ENCODE data around the gene FBXL7. TPM values are rescaled to one million over a fixed set of nuclear protein-coding genes. Genes with fewer than 3 reads are reported as not detected.

FBXL7 gene
- total RNA-seq, 2 experiments from 2014 or later: not detected

- Mint-ChIP-seq H3K36me3 (ENCODE audit: low read depth) (no peaks in the 10 kb centered on the region), H3K9me3 (peaks cover 2% of the 10 kb centered on the region), H3K4me3 (no peak overlapping the region), H3K27ac (no peak overlapping the region), H3K4me1 (no peaks in the 10 kb centered on the region), H3K27me3 (no peaks in the 10 kb centered on the region)
- ChIA-PET CTCF (no interaction called here), POLR2A (no interaction called here)
- DNase-seq: no peak
These were observed 101.9 kb downstream of the FBXL7 start for GRCh38 chr5:15601853-15602252.

DNA sequence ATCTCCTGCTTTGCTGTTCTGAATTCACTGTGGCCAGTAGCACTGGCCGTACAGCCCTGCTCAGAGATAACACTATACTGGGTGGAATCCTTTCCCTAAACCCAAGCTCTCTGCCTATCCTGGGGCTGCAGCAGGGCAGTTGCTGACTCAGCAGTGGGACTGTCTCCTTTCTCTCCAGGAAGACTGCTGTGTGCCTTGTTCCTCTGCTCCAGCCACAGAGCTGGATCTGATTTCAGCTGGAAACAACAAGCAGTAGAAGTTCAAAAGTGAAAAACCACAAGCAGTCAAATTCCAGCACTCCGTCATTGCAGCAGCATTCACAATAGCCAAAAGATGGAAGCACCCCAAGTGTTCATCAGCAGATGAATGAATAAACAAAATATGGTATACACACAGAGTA, 105.0 kb downstream of the FBXL7 start:
- ChIA-PET CTCF (no interaction called here), POLR2A (no interaction called here)
- Mint-ChIP-seq H3K9me3 (peaks cover 4% of the 10 kb centered on the region), H3K27me3 (no peaks in the 10 kb centered on the region), H3K27ac (no peak overlapping the region), H3K4me3 (no peak overlapping the region), H3K4me1 (no peaks in the 10 kb centered on the region), H3K36me3 (ENCODE audit: low read depth) (no peaks in the 10 kb centered on the region)
- DNase-seq: no peak

- no peaks in the 10 kb centered on the region for H3K27me3 Mint-ChIP-seq
- ChIA-PET POLR2A (no interaction called here), CTCF (no interaction called here)
- H3K27ac Mint-ChIP-seq: no peak overlapping the region
- no peaks in the 10 kb centered on the region for H3K4me1 Mint-ChIP-seq
- no peaks in the 10 kb centered on the region for H3K36me3 Mint-ChIP-seq (ENCODE audit: low read depth)
- peaks cover 4% of the 10 kb centered on the region for H3K9me3 Mint-ChIP-seq
- DNase-seq: no peak
- H3K4me3 Mint-ChIP-seq: no peak overlapping the region
These were observed 106.2 kb downstream of the FBXL7 start for GRCh38 chr5:15606197-15606596.

- Mint-ChIP-seq H3K27me3 (no peaks in the 10 kb centered on the region), H3K9me3 (peaks cover 4% of the 10 kb centered on the region), H3K36me3 (ENCODE audit: low read depth) (no peaks in the 10 kb centered on the region), H3K27ac (no peak overlapping the region), H3K4me1 (no peaks in the 10 kb centered on the region), H3K4me3 (no peak overlapping the region)
- ChIA-PET CTCF (no interaction called here), POLR2A (no interaction called here)
- DNase-seq: no peak
These were observed 107.1 kb downstream of the FBXL7 start for GRCh38 chr5:15607076-15607475.

DNA sequence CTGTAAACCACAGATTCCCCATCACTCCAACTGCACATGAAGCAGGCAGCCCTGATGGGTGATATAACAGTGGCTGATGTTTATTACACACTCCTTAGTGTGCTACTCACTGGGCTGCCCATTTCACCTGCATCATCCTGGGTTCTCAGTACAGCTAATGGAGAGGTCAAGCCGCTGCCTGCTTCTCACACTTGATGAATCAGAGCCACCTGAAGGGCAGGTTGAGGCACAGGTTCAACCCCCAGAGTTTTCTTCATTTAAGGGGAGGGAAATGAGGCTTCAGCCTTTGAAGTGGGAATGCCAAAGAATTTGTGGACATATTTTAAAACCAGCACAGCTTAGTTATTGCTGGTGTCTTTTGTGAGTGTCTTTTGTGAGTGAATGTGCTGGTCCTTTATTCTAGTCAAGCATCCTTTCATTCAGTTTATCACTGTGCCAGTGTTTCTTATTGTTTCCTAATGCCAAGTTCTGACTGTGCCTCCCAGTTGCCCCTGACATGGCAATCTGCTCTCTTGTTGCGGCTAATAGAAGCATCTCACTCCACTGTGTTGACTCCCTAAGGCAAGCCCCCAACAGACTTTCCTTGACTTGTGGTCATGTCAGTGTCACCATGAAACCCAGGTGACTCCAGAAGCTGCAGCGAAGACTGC, 109.2 kb downstream of the FBXL7 start:
- Mint-ChIP-seq H3K9me3 (peaks cover 4% of the 10 kb centered on the region), H3K4me3 (no peak overlapping the region), H3K27ac (no peak overlapping the region), H3K36me3 (ENCODE audit: low read depth) (no peaks in the 10 kb centered on the region), H3K4me1 (no peaks in the 10 kb centered on the region), H3K27me3 (no peaks in the 10 kb centered on the region)
- ChIA-PET POLR2A (no interaction called here), CTCF (no interaction called here)
- no peak for DNase-seq

GRCh38 chr5:15610216-15610615, 110.2 kb downstream of the FBXL7 start:
- no peaks in the 10 kb centered on the region for H3K4me1 Mint-ChIP-seq
- no peak overlapping the region for H3K4me3 Mint-ChIP-seq
- no peak overlapping the region for H3K27ac Mint-ChIP-seq

GRCh38 chr5:15611008-15611407, 111.0 kb downstream of the FBXL7 start:
- Mint-ChIP-seq H3K9me3 (peaks cover 4% of the 10 kb centered on the region), H3K27me3 (no peaks in the 10 kb centered on the region), H3K4me1 (no peaks in the 10 kb centered on the region), H3K4me3 (no peak overlapping the region), H3K36me3 (ENCODE audit: low read depth) (no peaks in the 10 kb centered on the region), H3K27ac (no peak overlapping the region)
- ChIA-PET CTCF (no interaction called here), POLR2A (no interaction called here)
- DNase-seq: no peak

More at GRCh38 chr5:15610216-15610615, 110.2 kb downstream of the FBXL7 start:
- CTCF ChIA-PET: no interaction called here
- POLR2A ChIA-PET: no interaction called here
- no peak for DNase-seq
- Mint-ChIP-seq H3K9me3 (peaks cover 4% of the 10 kb centered on the region), H3K36me3 (ENCODE audit: low read depth) (no peaks in the 10 kb centered on the region), H3K27me3 (no peaks in the 10 kb centered on the region)

DNA sequence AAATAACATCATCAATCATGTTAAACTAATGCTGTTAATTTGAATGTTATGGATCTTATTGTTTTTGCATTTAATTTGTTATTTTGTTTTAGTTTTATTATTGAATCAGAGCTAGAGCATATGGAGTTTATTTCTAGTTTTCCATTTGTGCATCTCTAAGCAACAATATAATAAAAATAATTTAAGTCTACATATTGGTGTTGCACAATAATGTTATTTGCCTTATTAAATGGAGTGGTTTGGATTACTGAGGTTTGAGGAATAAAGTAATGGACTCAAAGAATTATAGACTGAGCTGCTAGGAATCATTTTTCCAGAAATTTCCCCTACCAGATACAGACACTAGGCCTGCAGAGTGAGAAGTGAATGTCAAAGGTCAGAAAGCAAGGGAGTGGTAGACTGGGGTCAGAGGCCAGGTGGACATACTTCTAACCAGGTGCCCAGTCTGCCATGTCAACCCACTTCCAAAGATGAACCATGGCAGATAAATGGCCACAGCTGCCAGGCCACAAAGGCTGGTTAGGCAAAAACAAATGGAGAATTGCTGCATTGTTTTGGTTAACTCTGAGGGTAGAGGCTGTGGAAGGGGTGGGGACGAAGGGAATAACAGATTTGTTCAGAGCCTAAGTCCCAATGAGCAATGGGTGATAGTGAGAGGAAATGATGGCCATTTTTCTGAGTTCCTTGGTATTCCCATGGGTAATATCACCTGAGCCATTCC, 113.1 kb downstream of the FBXL7 start:
- ChIA-PET CTCF (no interaction called here), POLR2A (no interaction called here)
- no peak overlapping the region for H3K27ac Mint-ChIP-seq
- DNase-seq: no peak
- H3K4me1 Mint-ChIP-seq: no peaks in the 10 kb centered on the region
- no peaks in the 10 kb centered on the region for H3K9me3 Mint-ChIP-seq
- no peaks in the 10 kb centered on the region for H3K27me3 Mint-ChIP-seq
- no peaks in the 10 kb centered on the region for H3K36me3 Mint-ChIP-seq (ENCODE audit: low read depth)
- no peak overlapping the region for H3K4me3 Mint-ChIP-seq

- CTCF ChIA-PET: no interaction called here
These were observed 114.7 kb downstream of the FBXL7 start for GRCh38 chr5:15614679-15615078.

DNA sequence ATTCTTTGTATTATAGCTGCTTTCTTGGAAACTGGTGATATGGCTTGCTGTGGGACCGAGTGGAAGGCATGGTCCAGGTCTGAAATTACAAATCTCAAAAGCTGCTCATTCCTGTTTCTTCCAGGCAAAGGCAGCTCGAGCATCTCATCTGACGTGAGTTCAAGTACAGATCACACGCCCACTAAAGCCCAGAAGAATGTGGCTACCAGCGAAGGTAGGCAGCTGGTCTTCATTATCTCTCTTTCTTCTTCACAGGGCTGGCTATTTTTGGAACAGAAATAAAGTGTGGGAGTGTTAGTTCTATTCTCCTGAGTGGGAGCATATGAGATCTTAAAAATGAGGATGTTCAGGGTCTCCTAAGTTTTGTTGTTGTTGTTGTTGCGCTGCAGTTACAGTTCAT, 115.9 kb downstream of the FBXL7 start:
- Mint-ChIP-seq H3K27me3 (no peaks in the 10 kb centered on the region), H3K36me3 (ENCODE audit: low read depth) (no peaks in the 10 kb centered on the region), H3K4me1 (no peaks in the 10 kb centered on the region), H3K4me3 (no peak overlapping the region), H3K9me3 (peaks cover 6% of the 10 kb centered on the region), H3K27ac (no peak overlapping the region)
- no peak for DNase-seq
- CTCF ChIA-PET: no interaction called here
- POLR2A ChIA-PET: no interaction called here

More at GRCh38 chr5:15614679-15615078, 114.7 kb downstream of the FBXL7 start:
- Mint-ChIP-seq H3K36me3 (ENCODE audit: low read depth) (no peaks in the 10 kb centered on the region), H3K4me3 (no peak overlapping the region), H3K4me1 (no peaks in the 10 kb centered on the region), H3K27ac (no peak overlapping the region), H3K27me3 (no peaks in the 10 kb centered on the region), H3K9me3 (peaks cover 1% of the 10 kb centered on the region)
- POLR2A ChIA-PET: no interaction called here
- no peak for DNase-seq

- Mint-ChIP-seq H3K27ac (no peak overlapping the region), H3K4me3 (no peak overlapping the region), H3K9me3 (peaks cover 6% of the 10 kb centered on the region), H3K4me1 (no peaks in the 10 kb centered on the region), H3K36me3 (ENCODE audit: low read depth) (no peaks in the 10 kb centered on the region), H3K27me3 (no peaks in the 10 kb centered on the region)
- ChIA-PET CTCF (interaction anchor here (0.5 kb wide), 1 partner anchor 183 kb away, joined by 5 read pairs; no protein-coding TSS in a partner anchor), POLR2A (no interaction called here)
- DNase-seq: no peak
These were observed 119.0 kb downstream of the FBXL7 start for GRCh38 chr5:15618938-15619337.

GRCh38 chr5:15620501-15620900, 120.5 kb downstream of the FBXL7 start:
- no peak overlapping the region for H3K27ac Mint-ChIP-seq
- no peaks in the 10 kb centered on the region for H3K27me3 Mint-ChIP-seq
- no peak for DNase-seq
- no peaks in the 10 kb centered on the region for H3K36me3 Mint-ChIP-seq (ENCODE audit: low read depth)
- no peaks in the 10 kb centered on the region for H3K4me1 Mint-ChIP-seq
- H3K9me3 Mint-ChIP-seq: peaks cover 6% of the 10 kb centered on the region
- ChIA-PET POLR2A (no interaction called here), CTCF (no interaction called here)
- H3K4me3 Mint-ChIP-seq: no peak overlapping the region

DNA sequence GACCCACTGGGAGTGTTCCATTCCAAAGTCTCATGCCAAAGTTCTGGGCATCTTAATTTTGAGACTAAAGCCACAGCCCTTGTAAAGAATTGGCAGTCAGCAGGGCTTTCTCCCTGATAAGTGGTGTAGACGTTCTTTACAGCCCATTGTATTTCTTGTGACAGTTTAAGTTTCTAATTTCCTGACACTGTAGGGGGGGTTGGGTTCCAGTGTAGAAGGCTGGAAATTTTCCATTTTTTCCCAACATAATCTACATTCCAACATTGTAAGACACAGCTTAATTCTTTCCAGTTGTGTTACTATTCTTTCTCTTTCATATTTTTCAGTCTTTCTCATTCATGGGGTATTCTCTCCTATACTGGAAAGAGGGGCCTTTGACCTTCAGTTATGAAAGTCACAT, 121.1 kb downstream of the FBXL7 start:
- H3K27me3 Mint-ChIP-seq: no peaks in the 10 kb centered on the region
- H3K4me1 Mint-ChIP-seq: no peaks in the 10 kb centered on the region
- H3K36me3 Mint-ChIP-seq (ENCODE audit: low read depth): no peaks in the 10 kb centered on the region
- H3K9me3 Mint-ChIP-seq: peaks cover 6% of the 10 kb centered on the region
- CTCF ChIA-PET: no interaction called here
- H3K4me3 Mint-ChIP-seq: no peak overlapping the region
- H3K27ac Mint-ChIP-seq: no peak overlapping the region
- POLR2A ChIA-PET: no interaction called here
- DNase-seq: no peak

DNA sequence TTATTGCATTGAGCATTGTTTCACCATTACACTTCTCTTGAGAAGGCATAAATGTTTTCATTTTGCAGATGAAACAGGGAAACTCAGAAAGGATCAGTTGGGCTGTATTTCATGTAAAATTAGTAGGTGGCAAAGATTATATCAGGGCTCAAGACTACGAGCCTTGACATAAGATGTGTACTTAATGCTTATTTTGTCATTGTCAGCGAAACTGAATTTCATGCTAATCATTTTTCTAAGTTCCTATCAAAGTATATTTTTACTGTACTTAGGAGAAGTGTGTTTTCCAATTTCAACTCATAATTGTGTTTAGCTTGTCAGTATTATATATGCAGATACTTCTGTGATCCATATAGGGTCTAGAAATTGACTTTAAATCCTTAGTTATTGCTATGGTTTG, 123.8 kb downstream of the FBXL7 start:
- no peaks in the 10 kb centered on the region for H3K36me3 Mint-ChIP-seq (ENCODE audit: low read depth)
- no peak for DNase-seq
- no peaks in the 10 kb centered on the region for H3K27me3 Mint-ChIP-seq
- POLR2A ChIA-PET: no interaction called here
- H3K4me1 Mint-ChIP-seq: no peaks in the 10 kb centered on the region
- peaks cover 6% of the 10 kb centered on the region for H3K9me3 Mint-ChIP-seq
- no peak overlapping the region for H3K27ac Mint-ChIP-seq
- no peak overlapping the region for H3K4me3 Mint-ChIP-seq
- CTCF ChIA-PET: no interaction called here
